Caco-2 (cell line): Measurements from ENCODE around the gene MAN1A1. TPM values are rescaled to one million over a fixed set of nuclear protein-coding genes. Genes with fewer than 3 reads are reported as not detected.
"Not testable (repeated sequence)": the region's sequence is repeated elsewhere in the genome, so short reads cannot be mapped to it uniquely, and the experiment has no call there.

Experiments
- BruUV-seq: library from RNA; stranded (reverse); fragments of 400-500 nt; replicated peaks from 2 replicates; lab custom pipeline; 2021; lab: Mats Ljungman, UMichigan
- CTCF ChIA-PET: fragments of 300-600 bp; sonication (Branson Sonifier 250); formaldehyde crosslinking; loops from one replicate; lab custom pipeline; 2022; ENCODE audit warnings: antibody characterized with exemption; lab: Charles Lee
- POLR2A ChIA-PET: fragments of 300-600 bp; sonication (Branson Sonifier 250); formaldehyde crosslinking; loops from one replicate; lab custom pipeline; 2022; ENCODE audit warnings: antibody characterized with exemption; lab: Charles Lee
- DNase-seq, 2 experiments: peaks; one replicate each; pipeline versions ENCODE4 v3.0.0 to v3.0.0-alpha.2; 2020 to 2022
- H3K27me3 ChIP-seq: replicated peaks from 2 replicates; pipeline ENCODE4 v1.6.0; 2011; ENCODE audit warnings: low read length; ENCODE audit not compliant: control insufficient read depth, insufficient read depth
- H3K36me3 ChIP-seq: 2 replicates; pipeline ENCODE4 v1.5.1; 2011; ENCODE audit warnings: low read length; ENCODE audit not compliant: control insufficient read depth, insufficient read depth
- H3K4me1 ChIP-seq: fragments of 250-450 bp; sonication (Bioruptor Pico); 2 replicates; pipeline ENCODE4 v1.5.1; 2020; ENCODE audit warnings: mild to moderate bottlenecking
- H3K4me3 ChIP-seq: 2 replicates; pipeline ENCODE4 v1.5.1; 2011; ENCODE audit warnings: low read depth, mild to moderate bottlenecking, control low read depth, low read length
- H3K9me3 ChIP-seq: fragments of 250-450 bp; sonication (Bioruptor Pico); 2 replicates; pipeline ENCODE4 v1.5.1; 2020; ENCODE audit warnings: mild to moderate bottlenecking, moderate library complexity
- H3K27ac Mint-ChIP-seq: one replicate; pipeline ENCODE4 v1.8.0; 2022; ENCODE audit warnings: mixed read lengths; ENCODE audit not compliant: unreplicated experiment
- H3K27me3 Mint-ChIP-seq: one replicate; pipeline ENCODE4 v1.8.0; 2022; ENCODE audit warnings: mixed read lengths; ENCODE audit not compliant: insufficient read depth, unreplicated experiment
- H3K36me3 Mint-ChIP-seq: one replicate; pipeline ENCODE4 v1.8.0; 2022; ENCODE audit warnings: mild to moderate bottlenecking, mixed read lengths; ENCODE audit not compliant: insufficient read depth, unreplicated experiment
- H3K4me1 Mint-ChIP-seq: one replicate; pipeline ENCODE4 v1.8.0; 2022; ENCODE audit warnings: low read depth, mixed read lengths; ENCODE audit not compliant: unreplicated experiment
- H3K4me3 Mint-ChIP-seq: one replicate; pipeline ENCODE4 v1.8.0; 2022; ENCODE audit warnings: mild to moderate bottlenecking, moderate library complexity, mixed read lengths; ENCODE audit not compliant: unreplicated experiment
- H3K9me3 Mint-ChIP-seq: one replicate; pipeline ENCODE4 v1.8.0; 2022; ENCODE audit warnings: mixed read lengths; ENCODE audit not compliant: unreplicated experiment
- intact Hi-C: fragments of 100-400 bp; cut with micrococcal nuclease; formaldehyde crosslinking; loops from one replicate; pipeline ENCODE4 v1.10.0; 2022; ENCODE audit not compliant: unreplicated experiment
- total RNA-seq: library from RNA; stranded (reverse); gene quantifications from 2 replicates; pipeline ENCODE4 v1.2.3, GENCODE V29; 2022
- TF ChIP-seq, protein P1 (sequence below), 2 experiments: fragments of 200-600 bp in 1 of 2; IDR thresholded peaks; 1 replicate in 1 of 2; 2 replicates in 1 of 2; pipeline versions ENCODE4 v1.5.1 to v1.8.0; 2011 to 2022; ENCODE audit warnings: antibody characterized with exemption in 1 of 2, control low read depth in 1 of 2, inconsistent platforms in 1 of 2, low read depth in 1 of 2, low read length in 1 of 2, mild to moderate bottlenecking in 1 of 2, moderate library complexity in 1 of 2; ENCODE audit not compliant: insufficient read depth in 1 of 2, severe bottlenecking in 1 of 2, unreplicated experiment in 1 of 2

The MAN1A1 gene
- total RNA-seq, 1 experiment from 2014 or later, result 28.7 TPM

DNA sequence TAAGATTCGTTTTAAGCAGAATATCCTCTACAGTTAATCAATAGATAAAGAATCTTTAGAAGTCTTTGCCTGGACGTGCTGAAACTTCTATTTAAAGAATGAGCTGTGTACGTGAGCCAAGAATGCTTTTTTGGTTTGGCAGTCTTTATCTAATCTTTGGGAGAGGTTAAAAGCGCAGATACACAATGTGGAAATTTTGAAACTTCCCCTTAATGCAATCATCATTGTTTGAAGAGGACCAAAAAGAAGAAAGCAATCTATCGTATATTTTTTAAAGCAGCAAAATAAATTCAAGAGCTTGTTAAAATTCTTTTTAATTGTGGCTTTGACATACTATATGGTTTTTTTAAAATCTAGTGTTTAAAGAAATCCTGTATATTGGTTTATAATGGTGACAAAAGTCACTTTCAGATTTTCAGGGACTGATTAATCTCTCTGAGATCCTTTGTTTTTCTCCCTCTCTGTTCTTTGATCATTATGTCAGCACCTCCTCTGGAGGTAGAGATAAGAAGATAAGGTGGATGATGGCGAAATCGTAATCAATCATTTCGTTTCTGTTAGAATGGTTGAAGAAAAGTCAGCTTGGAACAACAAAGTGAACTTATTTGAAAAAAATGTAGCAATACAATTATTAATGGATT is 179.0 kb downstream of the MAN1A1 start:
- TF ChIP-seq, protein P1, sequence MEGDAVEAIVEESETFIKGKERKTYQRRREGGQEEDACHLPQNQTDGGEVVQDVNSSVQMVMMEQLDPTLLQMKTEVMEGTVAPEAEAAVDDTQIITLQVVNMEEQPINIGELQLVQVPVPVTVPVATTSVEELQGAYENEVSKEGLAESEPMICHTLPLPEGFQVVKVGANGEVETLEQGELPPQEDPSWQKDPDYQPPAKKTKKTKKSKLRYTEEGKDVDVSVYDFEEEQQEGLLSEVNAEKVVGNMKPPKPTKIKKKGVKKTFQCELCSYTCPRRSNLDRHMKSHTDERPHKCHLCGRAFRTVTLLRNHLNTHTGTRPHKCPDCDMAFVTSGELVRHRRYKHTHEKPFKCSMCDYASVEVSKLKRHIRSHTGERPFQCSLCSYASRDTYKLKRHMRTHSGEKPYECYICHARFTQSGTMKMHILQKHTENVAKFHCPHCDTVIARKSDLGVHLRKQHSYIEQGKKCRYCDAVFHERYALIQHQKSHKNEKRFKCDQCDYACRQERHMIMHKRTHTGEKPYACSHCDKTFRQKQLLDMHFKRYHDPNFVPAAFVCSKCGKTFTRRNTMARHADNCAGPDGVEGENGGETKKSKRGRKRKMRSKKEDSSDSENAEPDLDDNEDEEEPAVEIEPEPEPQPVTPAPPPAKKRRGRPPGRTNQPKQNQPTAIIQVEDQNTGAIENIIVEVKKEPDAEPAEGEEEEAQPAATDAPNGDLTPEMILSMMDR (IDR thresholded peaks at IDR 0.05; ENCODE audit: insufficient read depth in 1 of 2, low read depth in 1 of 2, low read length in 1 of 2, severe bottlenecking in 1 of 2, unreplicated experiment in 1 of 2), result no peak
- Mint-ChIP-seq H3K4me1 (peaks cover 37% of the 10 kb centered on the region), H3K4me3 (peak overlapping the region; percentile 50), H3K9me3 (no peaks in the 10 kb centered on the region), H3K27ac (peak overlapping the region; percentile 61), H3K36me3 (peaks cover 18% of the 10 kb centered on the region), H3K27me3 (no peaks in the 10 kb centered on the region)
- DNase-seq, result peak in 1 of 2 experiments; percentile 71
- H3K9me3 ChIP-seq, result no peaks in the 10 kb centered on the region
- peaks cover 47% of the 10 kb centered on the region for H3K4me1 ChIP-seq
- no TSS peak for BruUV-seq
- no peaks in the 10 kb centered on the region for H3K36me3 ChIP-seq
- intact Hi-C loops, result loop anchor here (1.0 to 2.0 kb wide), 6 partner anchors 22 to 212 kb away; no protein-coding TSS in a partner anchor
- CTCF ChIA-PET, result interaction anchor here (0.7 to 1.9 kb wide), 2 partner anchors 23 to 41 kb away, joined by 3 to 8 read pairs; no protein-coding TSS in a partner anchor
- H3K27me3 ChIP-seq, result no peaks in the 10 kb centered on the region
- POLR2A ChIA-PET, result no interaction called here
- no peak overlapping the region for H3K4me3 ChIP-seq

DNA sequence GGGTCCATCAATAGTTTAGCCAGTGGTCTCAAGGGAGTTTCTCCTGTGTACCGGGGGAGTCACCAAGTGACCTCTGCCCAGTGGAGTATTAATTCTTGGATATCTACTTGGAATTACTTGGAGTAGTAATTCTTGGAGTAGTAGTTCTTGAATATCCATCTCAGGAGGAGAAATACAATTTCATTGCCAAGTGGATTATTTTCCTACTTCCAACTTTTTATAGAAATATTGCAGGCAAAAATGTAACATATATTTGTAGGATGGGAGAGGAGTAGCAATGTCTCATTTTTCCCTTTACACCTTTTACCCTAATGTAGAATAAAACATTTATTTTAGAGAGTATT is 179.5 kb downstream of the MAN1A1 start:
- Histone ChIP-seq H3K9me3 (no peaks in the 10 kb centered on the region), H3K4me1 (peaks cover 47% of the 10 kb centered on the region), H3K36me3 (no peaks in the 10 kb centered on the region), H3K4me3 (no peak overlapping the region), H3K27me3 (no peaks in the 10 kb centered on the region)
- CTCF ChIA-PET, result interaction anchor here (1.9 kb wide), 1 partner anchor 22 kb away, joined by 8 read pairs; no protein-coding TSS in a partner anchor
- no TSS peak for BruUV-seq
- Mint-ChIP-seq H3K27me3 (no peaks in the 10 kb centered on the region), H3K9me3 (no peaks in the 10 kb centered on the region), H3K27ac (peak overlapping the region; percentile 61), H3K4me3 (peak overlapping the region; percentile 50), H3K4me1 (peaks cover 37% of the 10 kb centered on the region), H3K36me3 (peaks cover 18% of the 10 kb centered on the region)
- TF ChIP-seq, protein P1 (IDR thresholded peaks at IDR 0.05; ENCODE audit: insufficient read depth in 1 of 2, low read depth in 1 of 2, low read length in 1 of 2, severe bottlenecking in 1 of 2, unreplicated experiment in 1 of 2), result no peak
- DNase-seq, result no peak
- intact Hi-C loops, result loop anchor here (1.0 to 2.0 kb wide), 6 partner anchors 21 to 212 kb away; no protein-coding TSS in a partner anchor
- POLR2A ChIA-PET, result no interaction called here

DNA sequence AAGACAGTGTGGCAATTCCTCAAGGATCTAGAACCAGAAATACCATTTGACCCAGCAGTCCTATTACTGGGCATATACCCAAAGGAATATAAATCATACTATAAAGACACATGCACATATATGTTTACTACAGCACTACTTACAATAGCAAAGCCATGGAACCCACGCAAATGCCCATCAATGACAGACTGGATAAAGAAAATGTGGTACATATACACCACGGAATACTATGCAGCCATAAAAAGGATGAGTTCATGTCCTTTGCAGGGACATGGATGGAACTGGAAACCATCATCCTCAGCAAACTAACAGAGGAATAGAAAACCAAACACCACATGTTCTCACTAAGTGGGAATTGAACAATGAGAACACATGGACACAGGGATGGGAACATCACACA is 180.2 kb downstream of the MAN1A1 start:
- POLR2A ChIA-PET, DNase-seq, H3K9me3 ChIP-seq, H3K27me3 Mint-ChIP-seq, H3K27me3 ChIP-seq, H3K36me3 ChIP-seq, H3K4me3 ChIP-seq, BruUV-seq, intact Hi-C loops, CTCF ChIA-PET, H3K4me3 Mint-ChIP-seq, H3K9me3 Mint-ChIP-seq: not testable (repeated sequence)
- peaks cover 41% of the 10 kb centered on the region for H3K4me1 ChIP-seq
- Mint-ChIP-seq H3K27ac (peak overlapping the region; percentile 61), H3K36me3 (peaks cover 18% of the 10 kb centered on the region), H3K4me1 (peaks cover 32% of the 10 kb centered on the region)
